ENCODE results near the gene FOXD4L1.
"Not testable (repeated sequence)": the region's sequence is repeated elsewhere in the genome, so short reads cannot be mapped to it uniquely, and the experiment has no call there.

The FOXD4L1 gene

GRCh38 chr2:113528126-113528525, 29.7 kb downstream of the FOXD4L1 start:
- not testable (repeated sequence) for H3K4me3 ChIP-seq (ENCODE audit: low read depth, low read length); H3K27me3 ChIP-seq (ENCODE audit: control insufficient read depth, insufficient read depth, low read length); H3K4me1 ChIP-seq (ENCODE audit: control insufficient read depth, insufficient read depth, low read length); H3K9me3 ChIP-seq (ENCODE audit: control insufficient read depth, insufficient read depth, low read length); H3K36me3 ChIP-seq (ENCODE audit: control insufficient read depth, insufficient read depth, low read length); H3K9ac ChIP-seq (ENCODE audit: low read depth, low read length); H3K27ac ChIP-seq (ENCODE audit: low read depth, low read length)

GRCh38 chr2:113528904-113529303, 30.4 kb downstream of the FOXD4L1 start:
- H3K9me3 ChIP-seq (ENCODE audit: control insufficient read depth, insufficient read depth, low read length); H3K27me3 ChIP-seq (ENCODE audit: control insufficient read depth, insufficient read depth, low read length); H3K27ac ChIP-seq (ENCODE audit: low read depth, low read length); H3K4me3 ChIP-seq (ENCODE audit: low read depth, low read length); H3K9ac ChIP-seq (ENCODE audit: low read depth, low read length); H3K4me1 ChIP-seq (ENCODE audit: control insufficient read depth, insufficient read depth, low read length); H3K36me3 ChIP-seq (ENCODE audit: control insufficient read depth, insufficient read depth, low read length): not testable (repeated sequence)

- H3K27ac ChIP-seq (ENCODE audit: low read depth, low read length); H3K36me3 ChIP-seq (ENCODE audit: control insufficient read depth, insufficient read depth, low read length); H3K4me1 ChIP-seq (ENCODE audit: control insufficient read depth, insufficient read depth, low read length); H3K4me3 ChIP-seq (ENCODE audit: low read depth, low read length); H3K27me3 ChIP-seq (ENCODE audit: control insufficient read depth, insufficient read depth, low read length); H3K9ac ChIP-seq (ENCODE audit: low read depth, low read length); H3K9me3 ChIP-seq (ENCODE audit: control insufficient read depth, insufficient read depth, low read length): not testable (repeated sequence)
These were observed 34.5 kb downstream of the FOXD4L1 start for GRCh38 chr2:113532991-113533390.

GRCh38 chr2:113536573-113536972, 38.1 kb downstream of the FOXD4L1 start:
- peaks cover 12% of the 10 kb centered on the region for H3K27me3 ChIP-seq (ENCODE audit: control insufficient read depth, insufficient read depth, low read length)
- H3K27ac ChIP-seq (ENCODE audit: low read depth, low read length); H3K36me3 ChIP-seq (ENCODE audit: control insufficient read depth, insufficient read depth, low read length); H3K4me1 ChIP-seq (ENCODE audit: control insufficient read depth, insufficient read depth, low read length); H3K9me3 ChIP-seq (ENCODE audit: control insufficient read depth, insufficient read depth, low read length); H3K9ac ChIP-seq (ENCODE audit: low read depth, low read length); H3K4me3 ChIP-seq (ENCODE audit: low read depth, low read length): not testable (repeated sequence)

GRCh38 chr2:113540834-113541203, 42.4 kb downstream of the FOXD4L1 start:
- H3K27ac ChIP-seq (ENCODE audit: low read depth, low read length); H3K9me3 ChIP-seq (ENCODE audit: control insufficient read depth, insufficient read depth, low read length); H3K36me3 ChIP-seq (ENCODE audit: control insufficient read depth, insufficient read depth, low read length); H3K4me3 ChIP-seq (ENCODE audit: low read depth, low read length); H3K4me1 ChIP-seq (ENCODE audit: control insufficient read depth, insufficient read depth, low read length); H3K9ac ChIP-seq (ENCODE audit: low read depth, low read length): not testable (repeated sequence)
- H3K27me3 ChIP-seq (ENCODE audit: control insufficient read depth, insufficient read depth, low read length), result peaks cover 35% of the 10 kb centered on the region

GRCh38 chr2:113541204-113541975, 42.9 kb downstream of the FOXD4L1 start:
- H3K27ac ChIP-seq (ENCODE audit: low read depth, low read length); H3K9me3 ChIP-seq (ENCODE audit: control insufficient read depth, insufficient read depth, low read length); H3K36me3 ChIP-seq (ENCODE audit: control insufficient read depth, insufficient read depth, low read length); H3K9ac ChIP-seq (ENCODE audit: low read depth, low read length); H3K4me1 ChIP-seq (ENCODE audit: control insufficient read depth, insufficient read depth, low read length): not testable (repeated sequence)
- Histone ChIP-seq H3K4me3 (ENCODE audit: low read depth, low read length) (peak overlapping the region; percentile 52), H3K27me3 (ENCODE audit: control insufficient read depth, insufficient read depth, low read length) (peaks cover 35% of the 10 kb centered on the region)

GRCh38 chr2:113541976-113542485, 43.6 kb downstream of the FOXD4L1 start:
- H3K4me3 ChIP-seq (ENCODE audit: low read depth, low read length), result peak overlapping the region; percentile 52
- H3K9ac ChIP-seq (ENCODE audit: low read depth, low read length); H3K4me1 ChIP-seq (ENCODE audit: control insufficient read depth, insufficient read depth, low read length); H3K36me3 ChIP-seq (ENCODE audit: control insufficient read depth, insufficient read depth, low read length); H3K27ac ChIP-seq (ENCODE audit: low read depth, low read length); H3K9me3 ChIP-seq (ENCODE audit: control insufficient read depth, insufficient read depth, low read length): not testable (repeated sequence)
- peaks cover 35% of the 10 kb centered on the region for H3K27me3 ChIP-seq (ENCODE audit: control insufficient read depth, insufficient read depth, low read length)

GRCh38 chr2:113542529-113542928, 44.1 kb downstream of the FOXD4L1 start:
- not testable (repeated sequence) for H3K9ac ChIP-seq (ENCODE audit: low read depth, low read length); H3K4me3 ChIP-seq (ENCODE audit: low read depth, low read length); H3K4me1 ChIP-seq (ENCODE audit: control insufficient read depth, insufficient read depth, low read length); H3K9me3 ChIP-seq (ENCODE audit: control insufficient read depth, insufficient read depth, low read length); H3K36me3 ChIP-seq (ENCODE audit: control insufficient read depth, insufficient read depth, low read length); H3K27ac ChIP-seq (ENCODE audit: low read depth, low read length)
- H3K27me3 ChIP-seq (ENCODE audit: control insufficient read depth, insufficient read depth, low read length), result peaks cover 35% of the 10 kb centered on the region

All from HUES48 (cell line).